GM13977 (cell line): ENCODE results near the gene EGFLAM.

Experiments used
- DNase-seq: peaks from one replicate; pipeline ENCODE4 v3.0.0; 2012; ENCODE audit warnings: low spot score
- CTCF ChIP-seq: IDR thresholded peaks from 2 replicates; pipeline ENCODE4 v1.5.1; 2012; ENCODE audit warnings: mild to moderate bottlenecking, control low read depth; ENCODE audit not compliant: insufficient read depth; ENCODE audit errors: extremely low read depth, missing control alignments
- in situ Hi-C: fragments of 300-500 bp; cut with MboI; formaldehyde crosslinking; loops from one replicate; pipeline ENCODE4 v1.12.0; 2022; ENCODE audit warnings: low sequenced_read_pairs, low pct_unique_long_range_greater_than_20kb, mixed read lengths, inconsistent platforms; ENCODE audit not compliant: unreplicated experiment

The EGFLAM gene

GRCh38 chr5:38249812-38250211, 8.5 kb upstream of the EGFLAM start:
- DNase-seq, result no peak
- in situ Hi-C loops, result no loop called here
- no peak for TF ChIP-seq CTCF

DNA sequence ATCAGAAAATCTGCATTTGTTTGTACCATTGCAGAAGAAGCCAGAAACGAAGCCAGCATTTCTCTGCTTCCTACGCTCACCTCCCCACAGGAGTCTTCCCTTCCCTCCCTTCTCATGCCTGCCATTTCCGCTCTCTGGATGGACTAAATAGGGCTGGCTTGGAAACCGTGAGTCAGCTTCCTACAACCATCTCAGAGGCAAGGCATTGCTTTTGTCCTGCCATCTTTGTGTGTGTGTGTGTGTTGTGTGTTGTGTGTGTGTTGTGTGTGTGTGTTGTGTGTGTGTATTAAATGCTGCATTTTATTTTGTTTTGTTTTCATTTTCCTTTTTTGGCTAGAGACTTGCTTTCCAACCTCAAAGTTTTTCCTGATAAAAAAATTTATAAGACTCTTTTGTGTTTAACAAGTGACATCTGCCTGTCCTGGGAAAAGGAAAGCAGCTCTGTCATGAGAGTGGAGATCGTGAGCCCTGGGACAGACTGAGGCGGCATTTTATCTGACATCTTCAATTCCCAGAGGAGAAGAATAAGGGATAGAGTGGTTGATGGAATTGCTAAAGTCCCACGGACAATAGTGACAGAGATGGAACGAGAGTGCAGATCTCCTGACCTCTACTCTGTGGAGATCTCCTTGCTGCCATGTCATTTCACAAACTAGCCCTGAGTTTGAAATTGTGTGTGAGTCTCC, 7.5 kb upstream of the EGFLAM start:
- no peak for TF ChIP-seq CTCF
- in situ Hi-C loops, result no loop called here
- no peak for DNase-seq

GRCh38 chr5:38253759-38254158, 4.6 kb upstream of the EGFLAM start:
- TF ChIP-seq CTCF, result no peak
- no peak for DNase-seq
- in situ Hi-C loops, result no loop called here

GRCh38 chr5:38257308-38258041, 884 bp upstream of the EGFLAM start:
- no peak for TF ChIP-seq CTCF
- in situ Hi-C loops, result no loop called here
- no peak for DNase-seq

DNA sequence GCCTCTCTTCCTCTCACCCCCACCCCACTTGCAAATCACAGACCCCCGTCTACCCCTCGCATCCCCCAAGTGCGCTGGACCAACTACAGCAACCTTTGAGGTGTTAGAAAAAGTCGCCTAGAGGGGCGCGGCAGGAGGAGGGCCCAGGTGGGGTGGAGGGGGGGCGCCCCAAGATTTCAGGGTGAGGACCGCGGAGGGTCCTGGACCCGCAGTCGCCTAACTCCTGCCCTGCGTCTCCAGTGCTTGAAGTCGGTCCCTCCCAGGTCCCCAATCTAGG, 379 bp upstream of the EGFLAM start:
- in situ Hi-C loops, result no loop called here
- DNase-seq, result no peak
- TF ChIP-seq CTCF, result no peak

- DNase-seq, result no peak
- in situ Hi-C loops, result no loop called here
- TF ChIP-seq CTCF, result no peak
Measured at GRCh38 chr5:38259062-38259808, 876 bp downstream of the EGFLAM start.
